Measurements from ENCODE around the gene NME7.

The NME7 gene

GRCh38 chr1:169305356-169305755, 62.2 kb downstream of the NME7 start:
- Histone ChIP-seq H2AFZ (ENCODE audit: low read depth, low read length) (no peak overlapping the region), H3K27me3 (ENCODE audit: low read depth, low read length) (no peaks in the 10 kb centered on the region), H3K4me3 (ENCODE audit: low read length) (no peak overlapping the region), H4K20me1 (ENCODE audit: insufficient read depth, low read length) (no peaks in the 10 kb centered on the region), H3K4me2 (ENCODE audit: low read length) (no peak overlapping the region), H3K27ac (ENCODE audit: low read length) (no peak overlapping the region), H3K9ac (ENCODE audit: low read length) (no peak overlapping the region), H3K36me3 (replicated peaks; ENCODE audit: low read depth, low read length) (no peaks in the 10 kb centered on the region), H3K4me1 (ENCODE audit: low read length) (peaks cover 15% of the 10 kb centered on the region), H3K79me2 (ENCODE audit: low read length) (no peaks in the 10 kb centered on the region), H3K9me3 (ENCODE audit: insufficient read depth, low read length) (no peaks in the 10 kb centered on the region)
- TF ChIP-seq EZH2phosphoT487 (IDR thresholded peaks at IDR 0.05; ENCODE audit: low read depth) = no peak
- TF ChIP-seq, protein P1, sequence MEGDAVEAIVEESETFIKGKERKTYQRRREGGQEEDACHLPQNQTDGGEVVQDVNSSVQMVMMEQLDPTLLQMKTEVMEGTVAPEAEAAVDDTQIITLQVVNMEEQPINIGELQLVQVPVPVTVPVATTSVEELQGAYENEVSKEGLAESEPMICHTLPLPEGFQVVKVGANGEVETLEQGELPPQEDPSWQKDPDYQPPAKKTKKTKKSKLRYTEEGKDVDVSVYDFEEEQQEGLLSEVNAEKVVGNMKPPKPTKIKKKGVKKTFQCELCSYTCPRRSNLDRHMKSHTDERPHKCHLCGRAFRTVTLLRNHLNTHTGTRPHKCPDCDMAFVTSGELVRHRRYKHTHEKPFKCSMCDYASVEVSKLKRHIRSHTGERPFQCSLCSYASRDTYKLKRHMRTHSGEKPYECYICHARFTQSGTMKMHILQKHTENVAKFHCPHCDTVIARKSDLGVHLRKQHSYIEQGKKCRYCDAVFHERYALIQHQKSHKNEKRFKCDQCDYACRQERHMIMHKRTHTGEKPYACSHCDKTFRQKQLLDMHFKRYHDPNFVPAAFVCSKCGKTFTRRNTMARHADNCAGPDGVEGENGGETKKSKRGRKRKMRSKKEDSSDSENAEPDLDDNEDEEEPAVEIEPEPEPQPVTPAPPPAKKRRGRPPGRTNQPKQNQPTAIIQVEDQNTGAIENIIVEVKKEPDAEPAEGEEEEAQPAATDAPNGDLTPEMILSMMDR (IDR thresholded peaks at IDR 0.05; ENCODE audit: low read depth, low read length) = no peak

GRCh38 chr1:169300854-169301253, 66.7 kb downstream of the NME7 start:
- Histone ChIP-seq H4K20me1 (ENCODE audit: insufficient read depth, low read length) (no peaks in the 10 kb centered on the region), H2AFZ (ENCODE audit: low read depth, low read length) (no peak overlapping the region), H3K4me1 (ENCODE audit: low read length) (peaks cover 3% of the 10 kb centered on the region), H3K79me2 (ENCODE audit: low read length) (no peaks in the 10 kb centered on the region), H3K9ac (ENCODE audit: low read length) (no peak overlapping the region), H3K36me3 (replicated peaks; ENCODE audit: low read depth, low read length) (no peaks in the 10 kb centered on the region), H3K27me3 (ENCODE audit: low read depth, low read length) (no peaks in the 10 kb centered on the region), H3K4me2 (ENCODE audit: low read length) (no peak overlapping the region), H3K27ac (ENCODE audit: low read length) (no peak overlapping the region), H3K9me3 (ENCODE audit: insufficient read depth, low read length) (no peaks in the 10 kb centered on the region), H3K4me3 (ENCODE audit: low read length) (no peak overlapping the region)
- no peak for TF ChIP-seq EZH2phosphoT487 (IDR thresholded peaks at IDR 0.05; ENCODE audit: low read depth)
- TF ChIP-seq, protein P1 (IDR thresholded peaks at IDR 0.05; ENCODE audit: low read depth, low read length) = no peak

DNA sequence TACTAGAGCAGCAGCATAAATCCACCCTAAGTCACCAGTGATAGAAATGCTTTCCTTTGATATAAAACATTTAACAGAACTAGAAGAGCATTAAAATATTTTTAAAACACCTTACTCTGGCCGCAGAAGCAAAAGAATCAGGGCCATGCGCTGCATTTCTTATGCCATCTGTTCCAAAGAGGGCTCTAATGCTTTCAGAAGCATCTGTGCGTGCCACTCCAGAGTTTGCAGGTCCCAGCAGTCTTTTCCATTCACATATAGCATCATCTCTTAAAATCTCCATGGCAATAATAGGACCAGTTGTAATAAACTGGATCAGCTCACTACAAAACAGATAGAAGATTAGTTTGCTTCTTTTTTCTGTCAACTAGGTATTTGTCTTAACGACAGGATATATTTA, 69.2 kb downstream of the NME7 start:
- TF ChIP-seq, protein P1 (IDR thresholded peaks at IDR 0.05; ENCODE audit: low read depth, low read length) = no peak
- Histone ChIP-seq H3K9me3 (ENCODE audit: insufficient read depth, low read length) (no peaks in the 10 kb centered on the region), H3K27ac (ENCODE audit: low read length) (no peak overlapping the region), H3K79me2 (ENCODE audit: low read length) (no peaks in the 10 kb centered on the region), H3K4me1 (ENCODE audit: low read length) (no peaks in the 10 kb centered on the region), H3K36me3 (replicated peaks; ENCODE audit: low read depth, low read length) (no peaks in the 10 kb centered on the region), H3K4me3 (ENCODE audit: low read length) (no peak overlapping the region), H2AFZ (ENCODE audit: low read depth, low read length) (no peak overlapping the region), H3K4me2 (ENCODE audit: low read length) (no peak overlapping the region), H3K9ac (ENCODE audit: low read length) (no peak overlapping the region), H3K27me3 (ENCODE audit: low read depth, low read length) (no peaks in the 10 kb centered on the region), H4K20me1 (ENCODE audit: insufficient read depth, low read length) (no peaks in the 10 kb centered on the region)

DNA sequence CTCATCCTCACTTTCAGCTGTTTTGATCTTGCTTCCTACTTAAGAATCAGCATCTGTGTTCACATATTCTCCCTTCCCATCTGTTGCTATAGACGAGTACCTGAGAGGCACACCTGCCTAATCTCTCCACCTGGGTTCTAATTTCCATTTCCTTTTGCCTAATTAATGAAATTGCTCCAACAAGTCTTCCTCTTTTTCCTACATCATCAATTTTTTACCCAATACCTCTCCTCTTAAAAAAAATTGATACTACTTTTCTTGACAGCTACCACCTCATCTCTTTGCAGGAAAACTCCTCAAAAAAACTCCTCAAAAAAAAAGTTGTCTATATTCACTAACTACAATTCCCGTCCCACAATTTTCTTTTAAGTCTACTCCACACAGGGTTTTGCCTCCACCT, 71.8 kb downstream of the NME7 start:
- no peaks in the 10 kb centered on the region for H4K20me1 ChIP-seq (ENCODE audit: insufficient read depth, low read length)
- no peak overlapping the region for H3K27ac ChIP-seq (ENCODE audit: low read length)
- no peaks in the 10 kb centered on the region for H3K79me2 ChIP-seq (ENCODE audit: low read length)
- H3K9ac ChIP-seq (ENCODE audit: low read length) = no peak overlapping the region
- H2AFZ ChIP-seq (ENCODE audit: low read depth, low read length) = no peak overlapping the region
- TF ChIP-seq, protein P1 (IDR thresholded peaks at IDR 0.05; ENCODE audit: low read depth, low read length) = no peak
- no peaks in the 10 kb centered on the region for H3K27me3 ChIP-seq (ENCODE audit: low read depth, low read length)
- H3K36me3 ChIP-seq (replicated peaks; ENCODE audit: low read depth, low read length) = no peaks in the 10 kb centered on the region
- H3K9me3 ChIP-seq (ENCODE audit: insufficient read depth, low read length) = no peaks in the 10 kb centered on the region
- no peak overlapping the region for H3K4me3 ChIP-seq (ENCODE audit: low read length)
- H3K4me2 ChIP-seq (ENCODE audit: low read length) = no peak overlapping the region
- no peaks in the 10 kb centered on the region for H3K4me1 ChIP-seq (ENCODE audit: low read length)

Data from OCI-LY3 (cell line).